ENCODE results near the gene KDM4B. TPM values are rescaled to one million over a fixed set of nuclear protein-coding genes. Genes with fewer than 3 reads are reported as not detected.
A peak's percentile ranks its signal among the peaks of the same experiment; 100 is the strongest.
"Not testable (repeated sequence)": the region's sequence is repeated elsewhere in the genome, so short reads cannot be mapped to it uniquely, and the experiment has no call there.

The KDM4B gene
- total and polyA plus RNA-seq, 3 experiments from 2014 or later = 14.6 to 16.0 (median 14.6) TPM

GRCh38 chr19:5188548-5189317 is 219.8 kb downstream of the KDM4B start:
- Mint-ChIP-seq H3K9me3 (peaks cover 0 to 3% (median 0%) of the 10 kb centered on the region in 5 donors), H3K27ac (peak overlapping the region in 1 of 8 donors; percentile 39), H3K4me3 (no peak overlapping the region), H3K27me3 (peaks cover 12 to 16% of the 10 kb centered on the region in 2 donors), H3K4me1 (no peaks in the 10 kb centered on the region), H3K36me3 (no peaks in the 10 kb centered on the region)
- Histone ChIP-seq H3K4me1 (ENCODE audit: insufficient read depth, low read length) (no peaks in the 10 kb centered on the region), H3K27ac (ENCODE audit: low read depth, low read length) (no peak overlapping the region), H3K9me3 (ENCODE audit: low read length) (no peaks in the 10 kb centered on the region), H3K36me3 (ENCODE audit: insufficient read depth, low read length) (no peaks in the 10 kb centered on the region), H3K27me3 (ENCODE audit: insufficient read depth, low read length, poor library complexity, severe bottlenecking) (no peaks in the 10 kb centered on the region), H3K4me3 (ENCODE audit: low read length) (no peak overlapping the region)
- ChIA-PET POLR2A (no interaction called here), CTCF (no interaction called here)
- no peak for DNase-seq

- no peak for DNase-seq
- ChIA-PET CTCF (no interaction called here), POLR2A (no interaction called here)
- no peak overlapping the region for H3K4me3 Mint-ChIP-seq
- H3K36me3 ChIP-seq (ENCODE audit: insufficient read depth, low read length) = no peaks in the 10 kb centered on the region
- no peaks in the 10 kb centered on the region for H3K4me1 ChIP-seq (ENCODE audit: insufficient read depth, low read length)
- H3K27ac Mint-ChIP-seq = peak overlapping the region in 1 of 8 donors; percentile 54
- no peak overlapping the region for H3K27ac ChIP-seq (ENCODE audit: low read depth, low read length)
- no peaks in the 10 kb centered on the region for H3K27me3 ChIP-seq (ENCODE audit: insufficient read depth, low read length, poor library complexity, severe bottlenecking)
- no peaks in the 10 kb centered on the region for H3K9me3 ChIP-seq (ENCODE audit: low read length)
- H3K4me1 Mint-ChIP-seq = no peaks in the 10 kb centered on the region
- no peak overlapping the region for H3K4me3 ChIP-seq (ENCODE audit: low read length)
- H3K27me3 Mint-ChIP-seq = peaks cover 12 to 16% of the 10 kb centered on the region in 2 donors
- H3K9me3 Mint-ChIP-seq = peaks cover 0 to 3% (median 0%) of the 10 kb centered on the region in 5 donors
- no peaks in the 10 kb centered on the region for H3K36me3 Mint-ChIP-seq
These were observed 220.3 kb downstream of the KDM4B start for GRCh38 chr19:5189318-5189607.

- Mint-ChIP-seq H3K9me3 (peaks cover 0 to 5% (median 0%) of the 10 kb centered on the region in 5 donors), H3K4me1 (no peaks in the 10 kb centered on the region), H3K27me3 (peaks cover 14 to 20% of the 10 kb centered on the region in 2 donors), H3K27ac (no peak overlapping the region), H3K36me3 (no peaks in the 10 kb centered on the region), H3K4me3 (no peak overlapping the region)
- Histone ChIP-seq H3K27me3 (ENCODE audit: insufficient read depth, low read length, poor library complexity, severe bottlenecking) (no peaks in the 10 kb centered on the region), H3K27ac (ENCODE audit: low read depth, low read length) (no peak overlapping the region), H3K4me1 (ENCODE audit: insufficient read depth, low read length) (no peaks in the 10 kb centered on the region), H3K36me3 (ENCODE audit: insufficient read depth, low read length) (no peaks in the 10 kb centered on the region), H3K4me3 (ENCODE audit: low read length) (no peak overlapping the region), H3K9me3 (ENCODE audit: low read length) (no peaks in the 10 kb centered on the region)
- POLR2A ChIA-PET = no interaction called here
- CTCF ChIA-PET = no interaction called here
- no peak for DNase-seq
These were observed 222.2 kb downstream of the KDM4B start for GRCh38 chr19:5191091-5191490.

GRCh38 chr19:5192568-5192967 is 223.7 kb downstream of the KDM4B start:
- Histone ChIP-seq H3K4me1 (ENCODE audit: insufficient read depth, low read length) (no peaks in the 10 kb centered on the region), H3K27me3 (ENCODE audit: insufficient read depth, low read length, poor library complexity, severe bottlenecking) (no peaks in the 10 kb centered on the region), H3K4me3 (ENCODE audit: low read length) (no peak overlapping the region), H3K9me3 (ENCODE audit: low read length) (no peaks in the 10 kb centered on the region), H3K36me3 (ENCODE audit: insufficient read depth, low read length) (no peaks in the 10 kb centered on the region), H3K27ac (ENCODE audit: low read depth, low read length) (no peak overlapping the region)
- ChIA-PET CTCF (no interaction called here), POLR2A (no interaction called here)
- Mint-ChIP-seq H3K4me1 (no peaks in the 10 kb centered on the region), H3K9me3 (peaks cover 0 to 5% (median 0%) of the 10 kb centered on the region in 5 donors), H3K27ac (peak overlapping the region in 1 of 8 donors; percentile 22), H3K27me3 (peaks cover 9 to 17% of the 10 kb centered on the region in 2 donors), H3K36me3 (no peaks in the 10 kb centered on the region), H3K4me3 (no peak overlapping the region)
- DNase-seq = no peak

- H3K36me3 Mint-ChIP-seq = no peaks in the 10 kb centered on the region
- no peak for DNase-seq
- H3K4me3 ChIP-seq (ENCODE audit: low read length) = no peak overlapping the region
- no peaks in the 10 kb centered on the region for H3K27me3 ChIP-seq (ENCODE audit: insufficient read depth, low read length, poor library complexity, severe bottlenecking)
- H3K4me1 Mint-ChIP-seq = no peaks in the 10 kb centered on the region
- H3K4me3 Mint-ChIP-seq = no peak overlapping the region
- peaks cover 9 to 16% of the 10 kb centered on the region in 2 donors for H3K27me3 Mint-ChIP-seq
- CTCF ChIA-PET = no interaction called here
- H3K9me3 ChIP-seq (ENCODE audit: low read length) = no peaks in the 10 kb centered on the region
- POLR2A ChIA-PET = no interaction called here
- peaks cover 0 to 5% (median 0%) of the 10 kb centered on the region in 5 donors for H3K9me3 Mint-ChIP-seq
- no peaks in the 10 kb centered on the region for H3K4me1 ChIP-seq (ENCODE audit: insufficient read depth, low read length)
- H3K36me3 ChIP-seq (ENCODE audit: insufficient read depth, low read length) = no peaks in the 10 kb centered on the region
- H3K27ac ChIP-seq (ENCODE audit: low read depth, low read length) = no peak overlapping the region
- no peak overlapping the region for H3K27ac Mint-ChIP-seq
These were observed 224.3 kb downstream of the KDM4B start for GRCh38 chr19:5193192-5193591.

- peaks cover 8 to 9% of the 10 kb centered on the region in 2 donors for H3K27me3 Mint-ChIP-seq
- Histone ChIP-seq H3K4me3 (ENCODE audit: low read length) (no peak overlapping the region), H3K4me1 (ENCODE audit: insufficient read depth, low read length) (no peaks in the 10 kb centered on the region), H3K27me3 (ENCODE audit: insufficient read depth, low read length, poor library complexity, severe bottlenecking) (no peaks in the 10 kb centered on the region), H3K27ac (ENCODE audit: low read depth, low read length) (no peak overlapping the region), H3K9me3 (ENCODE audit: low read length) (no peaks in the 10 kb centered on the region), H3K36me3 (ENCODE audit: insufficient read depth, low read length) (no peaks in the 10 kb centered on the region)
- no peak for DNase-seq
- no peak overlapping the region for H3K27ac Mint-ChIP-seq
- no peaks in the 10 kb centered on the region for H3K4me1 Mint-ChIP-seq
- no peak overlapping the region for H3K4me3 Mint-ChIP-seq
- CTCF ChIA-PET = no interaction called here
- H3K36me3 Mint-ChIP-seq = no peaks in the 10 kb centered on the region
- POLR2A ChIA-PET = no interaction called here
- H3K9me3 Mint-ChIP-seq = peaks cover 0 to 7% (median 1%) of the 10 kb centered on the region in 5 donors
These were observed 225.7 kb downstream of the KDM4B start for GRCh38 chr19:5194641-5195040.

GRCh38 chr19:5195587-5195986 is 226.7 kb downstream of the KDM4B start:
- H3K9me3 ChIP-seq (ENCODE audit: low read length); H3K27ac Mint-ChIP-seq; H3K4me1 ChIP-seq (ENCODE audit: insufficient read depth, low read length); H3K27me3 ChIP-seq (ENCODE audit: insufficient read depth, low read length, poor library complexity, severe bottlenecking); H3K36me3 Mint-ChIP-seq; H3K36me3 ChIP-seq (ENCODE audit: insufficient read depth, low read length); H3K4me3 Mint-ChIP-seq; POLR2A ChIA-PET; H3K4me1 Mint-ChIP-seq; DNase-seq; H3K27me3 Mint-ChIP-seq; H3K27ac ChIP-seq (ENCODE audit: low read depth, low read length); H3K4me3 ChIP-seq (ENCODE audit: low read length); CTCF ChIA-PET: not testable (repeated sequence)
- peaks cover under 1 to 13% (median 7%) of the 10 kb centered on the region in 5 donors for H3K9me3 Mint-ChIP-seq

GRCh38 chr19:5196832-5197231 is 227.9 kb downstream of the KDM4B start:
- H3K4me1 ChIP-seq (ENCODE audit: insufficient read depth, low read length) = no peaks in the 10 kb centered on the region
- Mint-ChIP-seq H3K27me3 (peaks cover 3 to 6% of the 10 kb centered on the region in 2 donors), H3K36me3 (peaks cover 0 to 9% (median 0%) of the 10 kb centered on the region in 3 donors), H3K4me3 (no peak overlapping the region), H3K4me1 (no peaks in the 10 kb centered on the region), H3K27ac (no peak overlapping the region), H3K9me3 (peaks cover 10 to 21% (median 19%) of the 10 kb centered on the region in 5 donors)
- no peaks in the 10 kb centered on the region for H3K36me3 ChIP-seq (ENCODE audit: insufficient read depth, low read length)
- ChIA-PET CTCF (no interaction called here), POLR2A (no interaction called here)
- DNase-seq = no peak
- no peaks in the 10 kb centered on the region for H3K9me3 ChIP-seq (ENCODE audit: low read length)
- H3K4me3 ChIP-seq (ENCODE audit: low read length) = no peak overlapping the region
- no peak overlapping the region for H3K27ac ChIP-seq (ENCODE audit: low read depth, low read length)
- H3K27me3 ChIP-seq (ENCODE audit: insufficient read depth, low read length, poor library complexity, severe bottlenecking) = no peaks in the 10 kb centered on the region
